ENCODE measurements around the gene PPP1R9B. TPM values are rescaled to one million over a fixed set of nuclear protein-coding genes. Genes with fewer than 3 reads are reported as not detected.
A peak's percentile ranks its signal among the peaks of the same experiment; 100 is the strongest.

PPP1R9B gene
- total RNA-seq, 1 experiment from 2014 or later, result 112 TPM

DNA sequence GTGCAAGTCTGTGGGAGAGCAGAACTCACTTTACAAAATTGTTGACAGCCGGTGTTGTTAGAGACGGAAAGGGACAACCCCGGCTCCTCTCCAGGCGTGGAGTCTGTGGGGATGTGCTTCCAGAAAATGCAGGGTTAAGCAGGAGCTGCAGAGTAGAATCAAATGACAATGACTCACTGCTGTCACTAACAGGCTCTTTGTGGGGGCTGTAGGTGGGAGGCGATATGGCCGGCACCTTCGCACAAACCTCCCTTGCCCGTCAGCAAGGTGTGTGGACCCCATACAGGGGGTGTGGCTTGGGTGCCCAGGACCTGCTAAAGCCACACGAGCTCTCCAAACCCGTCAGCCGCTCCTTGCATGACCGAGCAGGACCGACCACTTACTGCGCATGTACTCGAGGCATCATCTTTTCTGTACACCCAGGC, 49.5 kb downstream of the PPP1R9B start:
- H3K4me3 ChIP-seq (replicated peaks in 1 of 2; ENCODE audit: low read depth in 1 of 2, low read length in 2 of 2), result no peak overlapping the region
- no peaks in the 10 kb centered on the region for H4K20me1 ChIP-seq (ENCODE audit: insufficient read depth)
- H3K9ac ChIP-seq (ENCODE audit: low read length), result no peak overlapping the region
- peak overlapping the region; percentile 38; the same call in 1 of the 2 replicates for H3K27ac ChIP-seq (ENCODE audit: low read depth, low read length)
- RAD21 ChIA-PET (ENCODE audit: low non-redundant PET in 1 of 2, low total read pairs in 2 of 2, uncharacterized antibody in 2 of 2, unreplicated experiment in 2 of 2), result no interaction called here
- DNase-seq (ENCODE audit: low read depth, low spot score), result no peak
- peaks cover 37 to 38% of the 10 kb centered on the region in 2 experiments for H3K4me1 ChIP-seq (ENCODE audit: control insufficient read depth in 1 of 2, insufficient read depth in 2 of 2, low read length in 2 of 2)
- H3K9me3 ChIP-seq (ENCODE audit: control insufficient read depth in 1 of 2, insufficient read depth in 1 of 2, low read depth in 1 of 2, low read length in 2 of 2), result no peaks in the 10 kb centered on the region
- TF ChIP-seq SP1 (IDR thresholded peaks at IDR 0.05; ENCODE audit: low read depth) (no peak), YY1 (IDR thresholded peaks at IDR 0.05; ENCODE audit: extremely low read depth, insufficient replicate concordance, low read depth, low read length) (no peak), SRF (IDR thresholded peaks at IDR 0.05; ENCODE audit: low read depth) (no peak), RAD21 (IDR thresholded peaks at IDR 0.05; ENCODE audit: low read depth) (no peak), EGR1 (IDR thresholded peaks at IDR 0.05; ENCODE audit: low read depth) (no peak), FOSL1 (IDR thresholded peaks at IDR 0.05; ENCODE audit: low read depth) (no peak), POLR2A (IDR thresholded peaks at IDR 0.05; ENCODE audit: borderline replicate concordance, extremely low read depth, insufficient read depth, insufficient read length) (no peak)
- CTCF ChIA-PET, result interaction anchor here (1.2 to 1.7 kb wide), 2 partner anchors 14 to 77 kb away, joined by 4 to 7 read pairs; no protein-coding TSS in a partner anchor
- H3K4me2 ChIP-seq (ENCODE audit: low read length), result peak overlapping the region; percentile 42
- 0 out of 2 replicates have a peak, but pooled peaks cover under 1% of the 10 kb centered on the region for H3K79me2 ChIP-seq (ENCODE audit: insufficient read depth, low read length)
- intact Hi-C loops (cut with micrococcal nuclease), result no loop called here
- POLR2A ChIA-PET, result no interaction called here
- no peak overlapping the region for H2AFZ ChIP-seq (ENCODE audit: low read depth, low read length, poor library complexity, severe bottlenecking)
- BruUV-seq (replicated peaks), result no TSS peak
- H3K27me3 ChIP-seq (ENCODE audit: insufficient read depth, low read length), result no peaks in the 10 kb centered on the region
- H3K36me3 ChIP-seq (ENCODE audit: control insufficient read depth in 1 of 2, insufficient read depth in 2 of 2, low read length in 2 of 2), result peaks cover 0 to 7% of the 10 kb centered on the region in 2 experiments; a peak in 2 of 4 replicates
- ATAC-seq, result peak; percentile 29
- no peaks in the 10 kb centered on the region for H3K9me2 ChIP-seq (ENCODE audit: insufficient read depth)

DNA sequence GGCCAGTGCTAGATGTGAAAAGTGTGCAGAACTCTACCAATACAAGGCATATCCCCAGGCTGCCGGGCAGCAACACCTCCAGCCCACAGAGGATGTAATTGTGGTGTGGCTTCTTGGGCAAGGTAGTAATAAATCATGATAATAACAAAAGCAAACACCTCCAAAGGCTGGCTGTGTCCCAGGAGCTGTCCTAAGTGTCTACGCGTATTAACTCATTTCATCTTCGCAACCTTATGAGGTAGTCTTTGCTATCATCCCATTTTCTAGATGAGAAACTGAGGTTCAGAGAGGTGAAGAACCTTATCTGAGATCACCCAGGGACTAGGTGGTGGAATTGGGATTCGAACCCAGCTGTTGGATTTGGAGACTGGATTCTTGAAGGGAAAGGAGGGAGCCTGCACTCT, 50.0 kb downstream of the PPP1R9B start:
- ChIA-PET RAD21 (ENCODE audit: low non-redundant PET in 1 of 2, low total read pairs in 2 of 2, uncharacterized antibody in 2 of 2, unreplicated experiment in 2 of 2) (no interaction called here), CTCF (interaction anchor here (1.1 to 1.7 kb wide), 3 partner anchors 14 to 78 kb away, joined by 4 to 7 read pairs (median 4); no protein-coding TSS in a partner anchor), POLR2A (no interaction called here)
- Histone ChIP-seq H4K20me1 (ENCODE audit: insufficient read depth) (no peaks in the 10 kb centered on the region), H3K9ac (ENCODE audit: low read length) (no peak overlapping the region), H3K79me2 (ENCODE audit: insufficient read depth, low read length) (0 out of 2 replicates have a peak, but pooled peaks cover 5% of the 10 kb centered on the region), H3K36me3 (ENCODE audit: control insufficient read depth in 1 of 2, insufficient read depth in 2 of 2, low read length in 2 of 2) (peaks cover 0 to 7% of the 10 kb centered on the region in 2 experiments; a peak in 2 of 4 replicates), H3K27ac (ENCODE audit: low read depth, low read length) (no peak overlapping the region), H2AFZ (ENCODE audit: low read depth, low read length, poor library complexity, severe bottlenecking) (no peak overlapping the region), H3K9me3 (ENCODE audit: control insufficient read depth in 1 of 2, insufficient read depth in 1 of 2, low read depth in 1 of 2, low read length in 2 of 2) (no peaks in the 10 kb centered on the region), H3K4me2 (ENCODE audit: low read length) (peak overlapping the region; percentile 42; the same call in 1 of the 2 replicates), H3K27me3 (ENCODE audit: insufficient read depth, low read length) (no peaks in the 10 kb centered on the region), H3K4me3 (replicated peaks in 1 of 2; ENCODE audit: low read depth in 1 of 2, low read length in 2 of 2) (no peak overlapping the region), H3K4me1 (ENCODE audit: control insufficient read depth in 1 of 2, insufficient read depth in 2 of 2, low read length in 2 of 2) (peaks cover 38 to 43% of the 10 kb centered on the region in 2 experiments), H3K9me2 (ENCODE audit: insufficient read depth) (no peaks in the 10 kb centered on the region)
- DNase-seq (ENCODE audit: low read depth, low spot score), result no peak
- no TSS peak for BruUV-seq (replicated peaks)
- intact Hi-C loops (cut with micrococcal nuclease), result no loop called here
- TF ChIP-seq RAD21 (IDR thresholded peaks at IDR 0.05; ENCODE audit: low read depth) (no peak), CEBPB (IDR thresholded peaks at IDR 0.05; ENCODE audit: low read depth) (no peak), FOSL1 (IDR thresholded peaks at IDR 0.05; ENCODE audit: low read depth) (no peak), EZH2 (IDR thresholded peaks at IDR 0.05) (no peak), POLR2AphosphoS5 (IDR thresholded peaks at IDR 0.05; ENCODE audit: low read depth, low read length) (no peak), YY1 (IDR thresholded peaks at IDR 0.05; ENCODE audit: extremely low read depth, insufficient replicate concordance, low read depth, low read length) (no peak), SIN3A (IDR thresholded peaks at IDR 0.05; ENCODE audit: low read depth) (no peak), CTCF (IDR thresholded peaks at IDR 0.05 in 2 of 3, conservative IDR thresholded peaks at IDR 0.05 in 1 of 3; ENCODE audit: borderline replicate concordance in 1 of 3, insufficient read depth in 1 of 3, low read depth in 2 of 3, low read length in 2 of 3) (no peak), EZH2phosphoT487 (IDR thresholded peaks at IDR 0.05; ENCODE audit: borderline replicate concordance) (no peak), CBX3 (IDR thresholded peaks at IDR 0.05; ENCODE audit: low read depth) (no peak)
- TF ChIP-seq, protein P1, sequence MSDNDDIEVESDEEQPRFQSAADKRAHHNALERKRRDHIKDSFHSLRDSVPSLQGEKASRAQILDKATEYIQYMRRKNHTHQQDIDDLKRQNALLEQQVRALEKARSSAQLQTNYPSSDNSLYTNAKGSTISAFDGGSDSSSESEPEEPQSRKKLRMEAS (IDR thresholded peaks at IDR 0.05), result no peak
- ATAC-seq, result no peak

Measured in HCT116 (cell line).